LNCaP clone FGC (cell line): ENCODE measurements around the gene MAGEB2.

Source experiments
- DNase-seq: peaks from one replicate; pipeline ENCODE4 v3.0.0-alpha.2; 2011; ENCODE audit warnings: low read depth
- H3K4me3 ChIP-seq: 2 replicates; pipeline ENCODE4 v1.5.1; 2011; ENCODE audit warnings: mild to moderate bottlenecking, low read depth, low read length, control low read depth
- CTCF ChIP-seq: IDR thresholded peaks from 2 replicates; pipeline ENCODE4 v1.5.1; 2012; ENCODE audit warnings: mild to moderate bottlenecking; ENCODE audit not compliant: control insufficient read depth, insufficient read depth; ENCODE audit errors: extremely low read depth

The MAGEB2 gene

GRCh38 chrX:30262763-30263162 is 47.4 kb downstream of the MAGEB2 start:
- TF ChIP-seq CTCF = no peak
- H3K4me3 ChIP-seq = no peak overlapping the region
- no peak for DNase-seq
